ENCODE results near the gene CLTB.
"Not testable (repeated sequence)": the region's sequence is repeated elsewhere in the genome, so short reads cannot be mapped to it uniquely, and the experiment has no call there.

CLTB gene
- total RNA-seq, result 24.9 to 87.1 (median 45.5) reads per million in 17 experiments

DNA sequence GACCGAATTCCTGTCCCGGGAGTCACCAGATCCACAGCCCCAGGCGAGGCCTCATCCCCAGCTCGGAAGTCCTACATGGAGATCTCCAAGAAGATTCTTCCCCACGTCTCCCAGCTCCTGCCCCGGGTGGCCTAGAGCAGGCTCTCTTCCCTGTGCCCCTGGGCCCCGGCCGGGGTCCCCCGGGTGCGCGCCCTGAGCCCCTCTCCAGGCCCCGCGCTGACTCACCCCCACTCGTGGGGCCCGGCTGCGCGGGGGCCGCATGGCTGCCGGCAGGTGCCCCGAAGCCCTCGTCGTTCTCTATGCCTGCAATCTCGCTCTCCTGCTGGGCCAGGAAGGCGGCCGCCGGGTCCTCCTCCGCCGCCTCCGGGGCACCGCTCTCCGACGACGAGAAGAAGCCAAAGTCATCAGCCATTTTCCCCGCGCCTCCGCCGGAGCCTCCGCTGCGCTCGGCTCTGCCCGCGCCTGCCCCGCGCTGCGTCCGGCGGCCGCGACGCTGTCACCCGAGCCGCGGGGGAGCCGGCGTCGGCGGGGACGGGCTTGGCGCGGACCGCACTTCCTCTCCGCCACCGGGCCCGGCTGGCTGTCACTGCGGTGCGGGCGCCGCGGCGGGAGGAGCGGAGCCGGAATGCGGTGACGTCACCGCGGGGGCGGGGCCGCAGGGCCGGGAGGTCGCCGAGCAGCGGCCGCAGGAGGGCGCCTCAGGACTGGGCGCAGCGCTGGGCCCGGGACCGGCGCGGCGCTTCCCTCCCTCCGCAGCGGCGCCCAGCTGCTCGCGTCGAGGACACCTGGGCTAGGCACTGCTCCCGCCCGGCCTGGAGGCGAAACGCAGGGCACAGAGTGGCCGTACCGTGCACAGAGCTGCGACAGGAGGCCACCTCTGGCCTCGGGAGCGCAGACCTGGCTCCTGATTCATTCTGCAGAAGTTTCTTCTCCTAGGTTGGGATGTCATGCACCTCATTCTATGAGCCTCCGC is at the start of gene CLTB:
CLTB (minus strand) TSS at position 588 of the 973 bp plus-strand sequence; CDS start at position 412, 176 bp downstream.
- peak; percentile 92 to 98 (median 96) for DNase-seq

- DNase-seq, result no peak
Measured at GRCh38 chr5:176463113-176463764, 46.9 kb upstream of the CLTB start.

DNA sequence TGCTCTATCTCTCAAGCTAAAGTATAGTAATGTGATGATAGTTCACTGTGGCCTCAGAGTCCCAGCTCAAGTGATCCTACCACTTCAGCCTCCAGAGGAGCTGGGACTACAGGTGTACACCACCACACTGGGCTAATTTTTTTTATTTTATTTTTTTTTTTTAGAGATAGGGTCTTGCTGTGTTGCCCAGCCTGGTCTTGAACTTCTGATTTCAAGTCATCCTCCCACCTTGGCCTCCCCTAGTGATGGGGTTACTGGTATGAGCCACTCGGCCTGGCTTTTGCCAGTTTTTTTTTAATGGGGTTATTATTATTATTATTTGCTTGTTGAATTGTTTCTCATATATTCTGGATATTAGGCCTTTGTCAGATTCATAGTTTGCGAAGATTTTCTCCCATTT is 45.0 kb upstream of the CLTB start:
- no peak for DNase-seq

DNA sequence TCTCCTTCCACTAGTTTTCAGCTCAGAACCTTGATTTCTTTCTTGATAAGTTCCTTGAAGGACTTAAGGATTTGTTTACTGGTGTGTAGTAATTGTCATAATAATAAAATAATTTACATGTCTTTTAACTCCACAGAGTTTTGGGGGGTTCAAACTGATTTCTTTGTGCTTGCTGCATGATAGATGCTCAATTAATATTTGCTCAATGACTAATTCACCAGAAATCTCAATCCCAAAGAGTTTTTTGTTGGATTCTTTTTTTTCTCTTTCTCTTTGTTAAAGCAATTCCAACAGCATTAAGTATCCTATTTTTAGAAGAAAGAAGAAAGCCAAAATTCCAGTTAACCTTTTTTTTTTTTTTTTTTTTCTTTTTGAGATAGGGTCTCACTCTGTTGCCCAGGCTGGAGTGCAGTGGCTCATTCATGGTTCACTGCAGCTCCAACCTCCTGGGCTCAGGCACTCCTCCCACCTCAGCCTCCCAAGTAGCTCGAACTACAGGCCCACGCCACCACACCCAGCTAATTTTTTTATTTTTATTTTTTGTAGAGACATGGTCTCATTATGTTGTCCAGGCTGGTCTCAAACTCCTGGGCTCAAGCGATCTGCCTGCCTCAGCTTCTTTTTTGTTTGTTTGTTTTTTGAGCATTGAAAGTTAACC is 42.7 kb upstream of the CLTB start:
- no peak for DNase-seq

DNA sequence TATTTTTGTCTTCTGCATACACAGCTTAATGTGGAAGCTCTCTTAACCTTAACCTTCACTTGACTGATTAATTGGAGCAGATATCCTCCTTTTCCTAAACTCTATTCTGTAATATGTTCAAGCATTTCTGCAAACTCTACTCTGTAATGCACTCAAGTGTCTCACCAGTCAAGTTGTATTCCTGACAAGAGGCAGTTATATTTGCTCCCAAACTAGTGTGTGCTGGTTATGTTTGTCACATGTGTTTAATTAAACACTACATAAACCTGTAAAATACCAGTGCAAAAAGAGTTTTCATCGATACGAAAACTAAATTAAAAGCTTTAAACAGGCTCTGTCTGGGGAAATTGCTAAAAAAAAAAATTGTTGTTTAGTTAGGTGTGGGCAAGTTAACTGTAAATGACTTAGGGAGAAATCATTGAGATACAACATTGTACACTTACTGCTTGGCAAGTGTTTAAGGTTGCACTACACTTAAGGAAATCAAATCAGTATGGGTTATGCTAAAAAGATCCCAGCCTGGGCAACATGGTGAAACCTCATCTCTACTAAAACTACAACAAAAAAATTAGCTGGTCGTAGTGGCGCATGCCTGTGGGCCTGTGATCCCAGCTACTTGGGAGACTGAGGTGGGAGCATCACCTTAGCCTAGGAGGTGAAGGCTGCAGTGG is 38.5 kb upstream of the CLTB start:
- no peak for DNase-seq

- no peak for DNase-seq
Measured at GRCh38 chr5:176450077-176450476, 33.7 kb upstream of the CLTB start.

DNA sequence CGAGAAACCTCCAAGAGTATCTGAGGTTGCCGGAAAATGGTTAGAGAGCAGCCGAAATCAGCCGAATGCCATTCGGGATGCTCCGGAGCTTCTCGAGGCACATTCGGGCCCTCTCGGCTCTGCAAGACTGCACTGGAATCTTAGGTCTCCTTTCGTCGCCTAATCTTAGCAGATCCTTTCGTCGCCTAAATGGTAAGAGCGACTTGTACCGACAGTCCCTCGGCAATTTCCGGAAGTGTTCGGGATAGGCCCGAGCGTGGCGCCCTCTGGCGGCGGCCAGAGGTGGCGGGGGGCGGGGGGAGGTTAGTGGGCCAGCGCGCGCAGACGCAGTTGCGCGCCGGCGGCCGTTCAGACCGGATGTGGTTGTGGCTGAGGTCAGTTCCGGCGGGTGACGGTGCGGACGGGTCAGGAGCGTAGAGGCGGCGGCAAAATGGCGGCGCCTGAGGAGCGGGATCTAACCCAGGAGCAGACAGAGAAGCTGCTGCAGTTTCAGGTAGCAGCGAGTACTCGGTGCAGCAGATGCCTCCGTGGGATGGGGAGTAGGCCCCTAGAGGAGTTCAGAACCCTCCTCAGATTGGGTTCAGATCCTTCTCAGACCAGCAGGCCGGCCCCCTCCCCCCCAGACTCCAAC is 31.8 kb upstream of the CLTB start, which contains the start of gene FAF2:
FAF2 (plus strand) TSS at position 408 of the 631 bp plus-strand sequence; CDS start at position 431, 23 bp downstream.
- peak; percentile 98 to 99 (median 98) for DNase-seq

GRCh38 chr5:176447591-176447977 is 31.2 kb upstream of the CLTB start:
- peak in 1 of 4 experiments; percentile 87 for DNase-seq

DNA sequence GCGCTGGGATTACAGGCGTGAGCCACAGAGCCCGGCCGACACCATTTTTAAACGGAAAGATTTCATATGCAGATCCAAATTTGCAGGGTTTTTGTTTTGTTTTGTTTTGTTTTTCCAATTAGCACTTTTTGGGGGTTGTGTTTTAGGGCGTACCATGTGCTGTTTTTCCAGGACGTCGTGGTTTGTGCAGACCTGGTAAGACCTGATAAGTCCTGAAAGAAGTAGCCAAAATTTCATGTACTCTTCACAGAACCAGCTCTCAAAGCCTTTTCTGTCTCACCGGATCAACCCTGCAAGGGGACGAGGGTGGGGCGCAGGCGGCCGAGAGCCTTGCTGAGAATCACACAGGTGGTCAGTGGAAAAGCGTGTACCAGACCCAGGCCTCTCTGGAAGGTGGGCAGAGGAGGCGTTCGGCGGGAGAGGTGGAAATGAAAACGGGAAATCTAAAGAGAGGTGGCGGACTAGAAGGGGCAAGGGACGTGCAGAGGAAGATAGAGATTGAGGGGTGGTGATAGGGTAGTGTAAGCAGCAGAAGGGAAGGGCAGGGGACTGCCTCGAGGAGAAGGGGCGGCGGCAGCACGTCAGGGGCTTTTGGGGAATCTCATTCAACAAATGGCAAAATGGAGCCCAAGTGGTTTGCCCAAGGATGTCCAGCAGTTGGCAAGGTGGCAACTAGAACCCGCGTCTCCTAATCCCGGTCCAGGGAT is 30.7 kb upstream of the CLTB start:
- DNase-seq, result peak in 1 of 4 experiments; percentile 10

DNA sequence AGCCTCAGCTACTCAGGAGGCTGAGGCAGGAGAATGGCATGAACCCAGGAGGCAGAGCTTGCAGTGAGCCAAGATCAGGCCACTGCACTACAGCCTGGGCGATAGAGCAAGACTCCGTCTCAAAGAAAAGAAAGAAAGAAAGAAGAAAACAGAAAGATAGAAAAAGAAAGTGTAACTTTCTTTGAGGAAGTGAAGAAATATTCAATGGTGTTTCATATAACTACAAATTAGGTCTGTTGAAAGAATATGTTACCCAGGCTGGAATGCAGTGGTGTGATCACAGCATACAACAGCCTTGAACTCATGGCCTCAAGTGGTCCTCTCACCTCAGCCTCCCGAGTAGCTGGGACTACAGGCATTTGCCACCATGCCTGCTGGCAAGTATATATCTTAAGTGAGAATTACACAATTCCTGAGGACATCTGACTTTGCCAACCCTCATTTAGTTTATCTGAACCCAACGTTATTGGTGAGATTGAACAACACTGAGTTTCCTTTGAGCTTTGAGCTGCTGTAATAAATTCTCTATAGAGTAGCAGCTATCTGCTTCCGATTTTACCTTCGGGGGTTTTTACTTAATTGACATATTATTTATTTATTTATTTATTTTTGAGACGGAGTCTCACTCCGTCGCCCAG is 29.8 kb upstream of the CLTB start:
- no peak for DNase-seq

DNA sequence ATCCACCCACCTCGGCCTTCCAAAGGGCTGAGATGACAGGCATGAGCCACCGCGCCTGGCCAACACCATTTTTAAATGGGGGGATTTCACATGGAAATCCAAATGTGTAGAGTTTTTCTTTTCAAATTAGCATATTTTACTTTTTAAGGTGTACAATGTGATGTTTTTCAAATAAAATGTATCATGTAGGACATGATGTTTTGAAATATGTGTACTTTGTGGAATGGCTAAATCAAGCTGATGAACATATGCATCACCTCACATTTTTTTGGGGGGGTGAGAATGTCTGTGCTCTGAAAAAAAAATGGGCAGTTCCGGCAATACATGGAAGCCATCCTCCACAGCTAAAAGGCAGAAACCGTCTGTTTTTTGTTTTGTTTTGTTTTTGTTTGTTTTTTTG is 28.4 kb upstream of the CLTB start:
- DNase-seq, result no peak

GRCh38 chr5:176442911-176443310 is 26.6 kb upstream of the CLTB start:
- DNase-seq, result not testable (repeated sequence)

GRCh38 chr5:176441921-176442323 is 25.6 kb upstream of the CLTB start:
- no peak for DNase-seq

DNA sequence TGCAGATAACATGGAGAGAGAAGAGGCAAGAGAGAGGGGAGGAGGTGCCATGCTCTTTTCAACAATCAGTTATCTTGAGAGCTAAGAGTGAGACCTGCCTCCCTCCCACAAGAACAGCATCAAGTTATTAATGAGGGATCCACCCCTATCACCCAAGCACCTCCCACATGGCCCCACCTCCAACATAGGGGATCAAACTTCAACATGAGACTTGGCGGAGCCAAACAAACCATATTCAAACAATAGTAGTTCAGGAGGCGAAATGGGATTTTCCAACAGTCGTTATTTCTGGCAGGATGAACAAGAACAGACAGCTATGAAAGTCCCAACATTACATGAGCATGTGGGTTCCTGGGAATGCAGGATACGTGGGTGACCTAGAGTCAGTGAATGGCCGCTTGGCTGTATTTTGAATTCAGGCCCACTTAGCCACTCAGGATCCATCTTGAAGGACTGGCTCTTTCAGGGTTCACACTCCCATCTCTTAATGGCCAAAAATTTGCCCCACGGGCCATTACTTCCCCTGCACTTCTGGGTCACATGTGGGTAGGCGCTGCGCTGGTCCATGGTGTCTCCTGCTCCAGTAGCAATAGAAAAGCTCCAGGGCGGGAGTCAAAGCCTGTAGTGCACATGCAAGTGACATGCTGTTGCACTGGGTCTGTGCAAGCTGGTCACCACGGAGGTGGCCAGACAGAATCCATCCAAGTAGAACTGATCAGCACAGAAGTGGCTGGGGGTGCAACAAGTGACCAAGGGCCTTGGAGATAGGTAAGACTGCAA is 24.8 kb upstream of the CLTB start:
- DNase-seq, result no peak

- DNase-seq, result no peak
Measured at GRCh38 chr5:176438959-176439757, 22.8 kb upstream of the CLTB start.

- peak in 1 of 4 experiments; percentile 13 for DNase-seq
Measured at GRCh38 chr5:176436656-176437055, 20.3 kb upstream of the CLTB start.

DNA sequence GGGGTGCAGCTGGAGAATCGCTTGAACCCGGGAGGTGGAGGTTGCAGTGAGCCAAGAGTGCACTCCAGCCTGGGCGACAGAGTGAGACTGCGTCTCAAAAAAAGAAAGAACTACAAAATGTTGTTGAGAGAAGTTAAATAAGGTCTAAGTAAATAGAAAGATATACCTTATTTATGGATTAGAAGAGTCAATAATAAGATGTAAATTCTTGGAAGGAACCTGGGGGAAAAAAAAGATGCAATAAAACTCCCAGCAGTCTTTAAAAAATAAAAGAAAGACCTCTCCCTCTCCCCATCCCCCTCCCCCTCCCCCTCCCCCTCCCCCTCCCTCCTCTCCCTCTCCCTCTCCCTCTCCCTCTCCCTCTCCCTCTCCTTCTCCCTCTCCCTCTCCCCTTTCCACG is 16.4 kb upstream of the CLTB start:
- no peak for DNase-seq

- no peak for DNase-seq
Measured at GRCh38 chr5:176429972-176430371, 13.6 kb upstream of the CLTB start.

DNA sequence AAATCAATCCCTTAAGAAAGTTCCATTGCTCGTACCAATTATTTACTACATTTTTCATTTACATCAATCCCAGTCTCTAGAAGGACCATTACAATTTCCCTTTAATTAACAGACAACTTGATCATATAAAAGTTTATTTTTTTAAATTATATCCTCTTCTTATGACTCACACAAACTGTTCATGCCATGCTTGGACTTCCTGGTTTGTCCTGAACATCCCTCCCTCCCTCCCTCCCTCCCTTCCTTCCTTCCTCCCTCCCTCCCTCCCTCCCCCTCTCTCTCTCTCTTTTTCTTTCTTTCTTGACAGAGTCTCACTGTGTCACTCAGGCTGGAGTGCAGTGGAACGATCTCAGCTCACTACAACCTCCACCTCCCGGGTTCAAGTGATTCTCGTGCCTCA is 11.6 kb upstream of the CLTB start:
- DNase-seq, result peak in 1 of 4 experiments; percentile 23

All from suppressor macrophage (primary cell).